HEK293 (cell line): ENCODE results near the gene ZNF506.

ENCODE experiments used
- CTCF ChIA-PET: fragments of 350-600 bp; formaldehyde crosslinking; extraction: SDS; loops from one replicate; lab custom pipeline; 2021; ENCODE audit warnings: antibody characterized with exemption; lab: Yijun Ruan, JAX
- POLR2A ChIA-PET: fragments of 300-600 bp; formaldehyde crosslinking; extraction: SDS; loops from one replicate; lab custom pipeline; 2020; ENCODE audit warnings: antibody characterized with exemption, inconsistent platforms; lab: Yijun Ruan, JAX
- H3K27ac ChIP-seq: fragments of 200-500 bp; sonication (Bioruptor generic); 2 replicates; pipeline ENCODE4 v1.5.1; 2014; ENCODE audit warnings: low read depth, low read length, control low read depth, inconsistent platforms; ENCODE audit errors: extremely low read depth
- H3K36me3 ChIP-seq, 2 experiments: fragments of 200-500 bp in 1 of 2; sonication (Bioruptor generic) in 1 of 2; 1 replicate in 1 of 2; 2 replicates in 1 of 2; pipeline ENCODE4 v1.5.1; 2014 to 2017; ENCODE audit warnings: inconsistent platforms in 2 of 2, low read length in 2 of 2; ENCODE audit not compliant: control insufficient read depth in 2 of 2, insufficient read depth in 1 of 2
- H3K4me1 ChIP-seq: fragments of 200-500 bp; sonication (Bioruptor generic); 2 replicates; pipeline ENCODE4 v1.5.1; 2014; ENCODE audit warnings: mild to moderate bottlenecking, low read length, inconsistent platforms; ENCODE audit not compliant: control insufficient read depth, insufficient read depth
- H3K4me3 ChIP-seq: 2 replicates; pipeline ENCODE4 v1.5.1; 2011; ENCODE audit warnings: low read depth, mild to moderate bottlenecking, control low read depth, low read length, moderate library complexity
- H3K9me3 ChIP-seq: fragments of 200-500 bp; sonication (Bioruptor generic); 2 replicates; pipeline ENCODE4 v1.5.1; 2014; ENCODE audit warnings: low read depth, low read length, inconsistent platforms; ENCODE audit not compliant: control insufficient read depth, insufficient read depth
- BCL11A ChIP-seq: fragments of 450-650 bp; formaldehyde crosslinking; IDR thresholded peaks from 2 replicates; pipeline ENCODE4 v1.5.1; 2016; ENCODE audit warnings: low read depth, missing biosample characterization, missing genetic modification characterization
- HOXA7 ChIP-seq: sonication (generic); formaldehyde crosslinking; IDR thresholded peaks from 2 replicates; pipeline ENCODE4 v1.8.1; 2022; ENCODE audit warnings: missing genetic modification reagents, borderline replicate concordance
- KLF1 ChIP-seq: fragments of 450-650 bp; formaldehyde crosslinking; IDR thresholded peaks from 2 replicates; pipeline ENCODE4 v1.5.1; 2016; ENCODE audit warnings: missing biosample characterization, missing genetic modification characterization
- SCRT1 ChIP-seq: fragments of 450-650 bp; formaldehyde crosslinking; IDR thresholded peaks from 2 replicates; pipeline ENCODE4 v1.5.1; 2016; ENCODE audit warnings: missing biosample characterization, missing genetic modification characterization, borderline replicate concordance
- ZBTB1 ChIP-seq: fragments of 450-650 bp; formaldehyde crosslinking; IDR thresholded peaks from 2 replicates; pipeline ENCODE4 v1.5.1; 2016; ENCODE audit warnings: missing biosample characterization, missing genetic modification characterization
- ZFP41 ChIP-seq: fragments of 450-650 bp; formaldehyde crosslinking; IDR thresholded peaks from 2 replicates; pipeline ENCODE4 v1.5.1; 2016; ENCODE audit warnings: missing biosample characterization, missing genetic modification characterization, borderline replicate concordance
- ZNF175 ChIP-seq: fragments of 450-650 bp; formaldehyde crosslinking; IDR thresholded peaks from 2 replicates; pipeline ENCODE4 v1.5.1; 2016; ENCODE audit warnings: missing biosample characterization, missing genetic modification characterization
- ZNF23 ChIP-seq: fragments of 450-650 bp; formaldehyde crosslinking; IDR thresholded peaks from 2 replicates; pipeline ENCODE4 v1.5.1; 2016; ENCODE audit warnings: missing biosample characterization, missing genetic modification characterization, borderline replicate concordance
- ZNF239 ChIP-seq: fragments of 450-650 bp; formaldehyde crosslinking; IDR thresholded peaks from 2 replicates; pipeline ENCODE4 v1.5.1; 2016; ENCODE audit warnings: missing biosample characterization, missing genetic modification characterization
- ZNF302 ChIP-seq: fragments of 450-650 bp; formaldehyde crosslinking; IDR thresholded peaks from 2 replicates; pipeline ENCODE4 v1.5.1; 2016; ENCODE audit warnings: missing biosample characterization, missing genetic modification characterization, low read depth
- ZNF311 ChIP-seq: fragments of 450-650 bp; formaldehyde crosslinking; IDR thresholded peaks from 2 replicates; pipeline ENCODE4 v1.5.1; 2017; ENCODE audit warnings: missing biosample characterization, missing genetic modification characterization, borderline replicate concordance
- ZNF366 ChIP-seq: fragments of 450-650 bp; formaldehyde crosslinking; conservative IDR thresholded peaks from 2 replicates; pipeline ENCODE4 v1.5.1; 2016; ENCODE audit warnings: missing biosample characterization, missing genetic modification characterization
- ZNF37A ChIP-seq: fragments of 450-650 bp; IDR thresholded peaks from 2 replicates; pipeline ENCODE4 v1.5.1; 2018; ENCODE audit warnings: missing biosample characterization, missing genetic modification characterization
- ZNF529 ChIP-seq: fragments of 450-650 bp; formaldehyde crosslinking; IDR thresholded peaks from 2 replicates; pipeline ENCODE4 v1.5.1; 2017; ENCODE audit warnings: missing genetic modification characterization, missing biosample characterization; ENCODE audit not compliant: insufficient replicate concordance
- ZNF548 ChIP-seq: fragments of 450-650 bp; formaldehyde crosslinking; IDR thresholded peaks from 2 replicates; pipeline ENCODE4 v1.5.1; 2016; ENCODE audit warnings: missing biosample characterization, missing genetic modification characterization
- ZNF555 ChIP-seq: fragments of 450-650 bp; formaldehyde crosslinking; conservative IDR thresholded peaks from 2 replicates; pipeline ENCODE4 v1.5.1; 2017; ENCODE audit warnings: missing biosample characterization, mild to moderate bottlenecking, missing genetic modification characterization, inconsistent platforms
- ZNF560 ChIP-seq: fragments of 450-650 bp; formaldehyde crosslinking; IDR thresholded peaks from 2 replicates; pipeline ENCODE4 v1.5.1; 2017; ENCODE audit warnings: missing biosample characterization, missing genetic modification characterization, borderline replicate concordance
- ZNF596 ChIP-seq: fragments of 450-650 bp; IDR thresholded peaks from 2 replicates; pipeline ENCODE4 v1.5.0; 2018; ENCODE audit warnings: missing biosample characterization, mild to moderate bottlenecking, missing genetic modification characterization, moderate library complexity
- ZNF621 ChIP-seq: fragments of 450-650 bp; formaldehyde crosslinking; IDR thresholded peaks from 2 replicates; pipeline ENCODE4 v1.5.1; 2017; ENCODE audit warnings: missing biosample characterization, missing genetic modification characterization
- ZNF660 ChIP-seq: fragments of 450-650 bp; IDR thresholded peaks from 2 replicates; pipeline ENCODE4 v1.5.1; 2018; ENCODE audit warnings: missing biosample characterization, mild to moderate bottlenecking, missing genetic modification characterization
- TF ChIP-seq, protein P1 (sequence below): fragments of 450-650 bp; formaldehyde crosslinking; IDR thresholded peaks from 2 replicates; pipeline ENCODE4 v1.5.1; 2016; ENCODE audit warnings: missing biosample characterization, missing genetic modification characterization, low read depth
- TF ChIP-seq, protein P2 (sequence below): fragments of 450-650 bp; formaldehyde crosslinking; IDR thresholded peaks from 2 replicates; pipeline ENCODE4 v1.5.1; 2016; ENCODE audit warnings: missing biosample characterization, missing genetic modification characterization

ZNF506 gene

DNA sequence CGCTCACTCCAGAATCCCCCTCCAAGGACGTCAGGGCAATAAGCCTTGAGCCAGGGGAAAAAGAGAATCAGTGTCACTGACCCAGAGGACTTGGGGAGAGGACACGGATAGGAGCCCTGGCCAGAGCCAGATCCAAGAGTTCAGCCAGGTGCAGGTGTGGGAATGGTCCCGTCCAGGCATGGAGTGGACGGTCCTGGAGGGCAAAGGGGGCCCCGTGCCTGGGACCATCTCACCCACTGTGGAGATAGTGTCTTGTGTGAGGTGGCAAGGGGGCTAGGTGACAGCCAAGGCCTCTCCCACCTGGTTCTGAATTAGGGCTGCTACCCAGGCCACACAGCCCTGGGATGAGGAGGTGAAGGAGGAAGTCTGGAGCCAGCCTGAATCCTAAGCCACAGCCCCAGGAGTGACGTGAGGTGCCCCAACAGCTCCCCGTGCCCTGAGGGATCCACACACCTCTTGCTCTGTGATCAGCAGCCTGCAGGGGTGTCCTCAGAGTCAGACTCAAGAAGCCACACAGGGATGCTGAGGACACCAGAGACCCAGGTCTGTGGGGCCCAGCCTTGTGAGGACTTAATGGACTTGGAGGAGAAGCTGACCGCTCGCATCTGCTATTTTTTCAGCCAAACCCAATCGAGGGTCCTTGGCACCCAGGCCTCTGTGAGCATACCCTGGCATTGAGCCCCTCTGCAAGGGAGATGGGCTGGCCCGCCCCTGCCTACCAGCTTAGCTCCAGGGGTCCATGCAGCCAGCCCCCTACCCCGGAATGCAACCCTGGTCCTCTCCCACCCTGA lies 72.2 kb downstream of the ZNF506 start:
- Histone ChIP-seq H3K4me3 (no peak overlapping the region), H3K27ac (no peak overlapping the region), H3K9me3 (no peaks in the 10 kb centered on the region), H3K36me3 (no peaks in the 10 kb centered on the region), H3K4me1 (no peaks in the 10 kb centered on the region)
- ChIA-PET POLR2A (interaction anchor here (1.2 kb wide), 1 partner anchor 27 kb away, joined by 3 read pairs; no protein-coding TSS in a partner anchor), CTCF (no interaction called here)
- TF ChIP-seq ZNF311 (tag by site-specific recombination): no peak
- no peak for TF ChIP-seq ZNF239 (tag by site-specific recombination)
- TF ChIP-seq ZFP41 (tag by site-specific recombination): no peak
- TF ChIP-seq ZNF621 (tag by site-specific recombination): no peak
- no peak for TF ChIP-seq ZNF23
- TF ChIP-seq, protein P1, sequence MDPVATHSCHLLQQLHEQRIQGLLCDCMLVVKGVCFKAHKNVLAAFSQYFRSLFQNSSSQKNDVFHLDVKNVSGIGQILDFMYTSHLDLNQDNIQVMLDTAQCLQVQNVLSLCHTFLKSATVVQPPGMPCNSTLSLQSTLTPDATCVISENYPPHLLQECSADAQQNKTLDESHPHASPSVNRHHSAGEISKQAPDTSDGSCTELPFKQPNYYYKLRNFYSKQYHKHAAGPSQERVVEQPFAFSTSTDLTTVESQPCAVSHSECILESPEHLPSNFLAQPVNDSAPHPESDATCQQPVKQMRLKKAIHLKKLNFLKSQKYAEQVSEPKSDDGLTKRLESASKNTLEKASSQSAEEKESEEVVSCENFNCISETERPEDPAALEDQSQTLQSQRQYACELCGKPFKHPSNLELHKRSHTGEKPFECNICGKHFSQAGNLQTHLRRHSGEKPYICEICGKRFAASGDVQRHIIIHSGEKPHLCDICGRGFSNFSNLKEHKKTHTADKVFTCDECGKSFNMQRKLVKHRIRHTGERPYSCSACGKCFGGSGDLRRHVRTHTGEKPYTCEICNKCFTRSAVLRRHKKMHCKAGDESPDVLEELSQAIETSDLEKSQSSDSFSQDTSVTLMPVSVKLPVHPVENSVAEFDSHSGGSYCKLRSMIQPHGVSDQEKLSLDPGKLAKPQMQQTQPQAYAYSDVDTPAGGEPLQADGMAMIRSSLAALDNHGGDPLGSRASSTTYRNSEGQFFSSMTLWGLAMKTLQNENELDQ (tag by site-specific recombination): no peak
- no peak for TF ChIP-seq ZBTB1 (tag by site-specific recombination)
- TF ChIP-seq ZNF660: no peak
- TF ChIP-seq ZNF548 (tag by site-specific recombination): no peak
- TF ChIP-seq, protein P2, sequence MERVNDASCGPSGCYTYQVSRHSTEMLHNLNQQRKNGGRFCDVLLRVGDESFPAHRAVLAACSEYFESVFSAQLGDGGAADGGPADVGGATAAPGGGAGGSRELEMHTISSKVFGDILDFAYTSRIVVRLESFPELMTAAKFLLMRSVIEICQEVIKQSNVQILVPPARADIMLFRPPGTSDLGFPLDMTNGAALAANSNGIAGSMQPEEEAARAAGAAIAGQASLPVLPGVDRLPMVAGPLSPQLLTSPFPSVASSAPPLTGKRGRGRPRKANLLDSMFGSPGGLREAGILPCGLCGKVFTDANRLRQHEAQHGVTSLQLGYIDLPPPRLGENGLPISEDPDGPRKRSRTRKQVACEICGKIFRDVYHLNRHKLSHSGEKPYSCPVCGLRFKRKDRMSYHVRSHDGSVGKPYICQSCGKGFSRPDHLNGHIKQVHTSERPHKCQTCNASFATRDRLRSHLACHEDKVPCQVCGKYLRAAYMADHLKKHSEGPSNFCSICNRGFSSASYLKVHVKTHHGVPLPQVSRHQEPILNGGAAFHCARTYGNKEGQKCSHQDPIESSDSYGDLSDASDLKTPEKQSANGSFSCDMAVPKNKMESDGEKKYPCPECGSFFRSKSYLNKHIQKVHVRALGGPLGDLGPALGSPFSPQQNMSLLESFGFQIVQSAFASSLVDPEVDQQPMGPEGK (tag by site-specific recombination): no peak
- no peak for TF ChIP-seq ZNF37A (tag by site-specific recombination)
- no peak for TF ChIP-seq ZNF175
- TF ChIP-seq ZNF366 (tag by site-specific recombination): no peak
- no peak for TF ChIP-seq ZNF555 (tag by site-specific recombination)
- TF ChIP-seq ZNF560: no peak
- TF ChIP-seq SCRT1: no peak
- no peak for TF ChIP-seq BCL11A (tag by site-specific recombination)
- no peak for TF ChIP-seq ZNF302 (tag by site-specific recombination)

DNA sequence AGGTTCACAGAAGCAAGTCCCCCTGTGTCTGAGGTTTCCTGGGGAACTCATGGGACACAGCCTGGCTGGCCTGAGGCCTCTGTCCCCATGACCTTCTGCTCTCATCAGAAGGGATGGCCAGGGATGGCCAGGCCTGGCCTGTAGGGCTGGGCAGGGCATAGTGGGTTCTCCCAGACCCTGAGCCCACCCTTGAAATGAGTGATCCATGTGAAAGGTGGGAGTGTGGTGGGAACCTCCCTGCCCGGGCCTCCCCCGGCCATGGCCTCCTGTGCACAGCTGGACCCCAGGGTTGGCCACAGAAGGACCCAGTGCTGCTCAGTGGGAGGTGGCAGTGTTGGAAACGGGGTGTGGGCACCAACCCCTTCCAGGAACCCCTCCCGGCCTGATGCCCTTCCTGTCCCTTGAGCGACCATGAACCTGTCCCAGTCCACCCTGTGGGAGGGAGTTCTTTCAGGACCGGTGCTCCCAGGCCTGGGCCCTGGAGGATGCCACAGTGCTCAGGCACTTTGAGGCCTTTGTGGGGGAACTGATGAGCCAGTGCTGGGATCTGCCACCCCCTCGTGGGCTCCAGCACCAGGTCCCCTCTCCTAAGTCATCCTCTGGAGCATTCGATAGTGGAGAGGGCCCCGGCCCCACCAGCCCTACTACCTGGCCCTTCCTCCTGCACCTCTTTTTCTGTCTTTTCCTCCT lies 73.2 kb downstream of the ZNF506 start:
- TF ChIP-seq ZNF596 (tag by site-specific recombination) (no peak), KLF1 (tag by site-specific recombination) (no peak), ZNF529 (tag by site-specific recombination) (no peak), HOXA7 (CRISPR knock-in tag) (no peak), ZNF560 (no peak)
- ChIA-PET CTCF (no interaction called here), POLR2A (no interaction called here)

More for the DNA sequence above, 73.2 kb downstream of the ZNF506 start:
- Histone ChIP-seq H3K9me3 (no peaks in the 10 kb centered on the region), H3K36me3 (no peaks in the 10 kb centered on the region), H3K4me3 (no peak overlapping the region), H3K4me1 (no peaks in the 10 kb centered on the region), H3K27ac (no peak overlapping the region)
